Esophagus squamous epithelium (tissue), 5 donors: ENCODE measurements around the gene GLYATL1. TPM values are rescaled to one million over a fixed set of nuclear protein-coding genes. Genes with fewer than 3 reads are reported as not detected.

Experiments used
- DNase-seq: peaks from one replicate; lab custom pipeline; 2025; lab: John Stamatoyannopoulos, UW
- H3K27ac ChIP-seq, 4 donors: fragments of 200-600 bp; sonication (generic); one replicate each; pipeline ENCODE4 v1.5.1; 2016 to 2019; ENCODE audit warnings: mild to moderate bottlenecking in 1 of 4
- H3K27me3 ChIP-seq, 4 donors: fragments of 200-600 bp; sonication (generic); 1 replicate in 3 of 4; 2 replicates in 1 of 4; pipeline versions ENCODE4 v1.5.1 to v1.6.0; 2017 to 2021; ENCODE audit warnings: antibody characterized with exemption in 1 of 4
- H3K36me3 ChIP-seq, 3 donors: fragments of 200-600 bp; sonication (generic); one replicate each; pipeline ENCODE4 v1.5.1; 2016 to 2019
- H3K4me1 ChIP-seq, 3 donors: fragments of 200-600 bp; sonication (generic); one replicate each; pipeline ENCODE4 v1.5.1; 2017 to 2019
- H3K4me3 ChIP-seq, 4 donors: fragments of 200-600 bp; sonication (generic); 1 replicate in 3 of 4; 2 replicates in 1 of 4; pipeline ENCODE4 v1.5.1; 2016 to 2019; ENCODE audit warnings: mild to moderate bottlenecking in 2 of 4, moderate library complexity in 1 of 4
- H3K9me3 ChIP-seq, 3 donors: fragments of 200-600 bp; sonication (generic); one replicate each; pipeline ENCODE4 v1.5.1; 2016 to 2019
- CTCF ChIP-seq, 6 experiments: fragments of 450-650 bp in 4 of 6; fragments of 200-600 bp in 2 of 6; sonication (generic) in 2 of 6; IDR thresholded peaks; one replicate each; pipeline ENCODE4 v1.5.1; 2016 to 2019; ENCODE audit warnings: antibody characterized with exemption in 6 of 6, mild to moderate bottlenecking in 4 of 6, moderate library complexity in 4 of 6
- POLR2A ChIP-seq, 4 donors: fragments of 450-650 bp; IDR thresholded peaks; one replicate each; pipeline ENCODE4 v1.6.1; 2017; ENCODE audit warnings: antibody characterized with exemption in 4 of 4, mild to moderate bottlenecking in 4 of 4, moderate library complexity in 3 of 4
- WGBS, 2 donors: methylation state at CpG; one replicate each; pipeline ENCODE4 v1.1.5; 2018; 5-methylcytosine and 5-hydroxymethylcytosine counted together
- intact Hi-C: fragments of 100-400 bp; cut with DNase I; formaldehyde crosslinking; loops from one replicate; pipeline ENCODE4 v1.15.0; 2022
- total RNA-seq, 4 donors: library from RNA; depleted of rRNA; stranded (reverse); fragments of >200 nt; gene quantifications; one replicate each; pipeline ENCODE4 v1.1.0, GENCODE V29; 2016
- donor health status: DM: yes; HTN: yes; CAD: no.

The GLYATL1 gene
- total RNA-seq, 4 donors from 2014 or later, result not detected

- intact Hi-C loops, result no loop called here
- Histone ChIP-seq H3K36me3 (no peaks in the 10 kb centered on the region), H3K27me3 (no peaks in the 10 kb centered on the region), H3K4me1 (no peaks in the 10 kb centered on the region), H3K4me3 (no peak overlapping the region), H3K27ac (no peak overlapping the region), H3K9me3 (peaks cover 0 to 28% (median 18%) of the 10 kb centered on the region in 3 donors)
- TF ChIP-seq POLR2A (IDR thresholded peaks at IDR 0.05) (no peak), CTCF (IDR thresholded peaks at IDR 0.05) (no peak)
- 92 to 93% methylated on average over 2 of the region's 2 CpGs for WGBS, 2 donors
- DNase-seq, result no peak
Observed at GRCh38 chr11:58914821-58915543, 24.3 kb upstream of the GLYATL1 start.

GRCh38 chr11:58916637-58917036 lies 22.7 kb upstream of the GLYATL1 start:
- H3K27ac ChIP-seq, result no peak overlapping the region
- TF ChIP-seq CTCF (IDR thresholded peaks at IDR 0.05) (no peak), POLR2A (IDR thresholded peaks at IDR 0.05) (no peak)
- no peak overlapping the region for H3K4me3 ChIP-seq
- no peaks in the 10 kb centered on the region for H3K4me1 ChIP-seq
- H3K36me3 ChIP-seq, result no peaks in the 10 kb centered on the region
- WGBS, 2 donors, result 61 to 73% methylated on average over 2 of the region's 2 CpGs
- peaks cover 0 to 28% (median 18%) of the 10 kb centered on the region in 3 donors for H3K9me3 ChIP-seq
- DNase-seq, result no peak
- no peaks in the 10 kb centered on the region for H3K27me3 ChIP-seq
- intact Hi-C loops, result no loop called here

GRCh38 chr11:58917159-58917783 lies 22.0 kb upstream of the GLYATL1 start:
- intact Hi-C loops, result no loop called here

GRCh38 chr11:58919561-58919960 lies 19.7 kb upstream of the GLYATL1 start:
- no peak overlapping the region for H3K4me3 ChIP-seq
- no peaks in the 10 kb centered on the region for H3K27me3 ChIP-seq
- peaks cover 0 to 28% (median 18%) of the 10 kb centered on the region in 3 donors for H3K9me3 ChIP-seq
- TF ChIP-seq POLR2A (IDR thresholded peaks at IDR 0.05), result no peak
- H3K27ac ChIP-seq, result no peak overlapping the region
- no peaks in the 10 kb centered on the region for H3K36me3 ChIP-seq
- intact Hi-C loops, result no loop called here
- 84 to 91% methylated on average over 6 of the region's 6 CpGs for WGBS, 2 donors
- no peak for DNase-seq
- H3K4me1 ChIP-seq, result peaks cover 0 to 21% (median 0%) of the 10 kb centered on the region in 3 donors

More at GRCh38 chr11:58917159-58917783, 22.0 kb upstream of the GLYATL1 start:
- Histone ChIP-seq H3K9me3 (peaks cover 0 to 28% (median 18%) of the 10 kb centered on the region in 3 donors), H3K4me3 (no peak overlapping the region), H3K36me3 (no peaks in the 10 kb centered on the region), H3K4me1 (peaks cover 0 to 5% (median 0%) of the 10 kb centered on the region in 3 donors), H3K27me3 (no peaks in the 10 kb centered on the region), H3K27ac (no peak overlapping the region)
- no peak for DNase-seq
- TF ChIP-seq CTCF (IDR thresholded peaks at IDR 0.05), result no peak
- TF ChIP-seq POLR2A (IDR thresholded peaks at IDR 0.05), result no peak
- WGBS, 2 donors, result 52 to 56% methylated on average over 3 of the region's 3 CpGs

- intact Hi-C loops, result no loop called here
- Histone ChIP-seq H3K4me3 (no peak overlapping the region), H3K36me3 (no peaks in the 10 kb centered on the region), H3K27me3 (no peaks in the 10 kb centered on the region), H3K4me1 (peaks cover 0 to 21% (median 0%) of the 10 kb centered on the region in 3 donors), H3K9me3 (peaks cover 0 to 28% (median 18%) of the 10 kb centered on the region in 3 donors), H3K27ac (no peak overlapping the region)
- WGBS, 2 donors, result 87 to 96% methylated on average over 2 of the region's 2 CpGs
- no peak for DNase-seq
- TF ChIP-seq POLR2A (IDR thresholded peaks at IDR 0.05) (no peak), CTCF (IDR thresholded peaks at IDR 0.05) (no peak)
Observed at GRCh38 chr11:58919980-58920379, 19.3 kb upstream of the GLYATL1 start.
